CD4-positive, alpha-beta T cell (primary cell): Measurements from ENCODE around the gene ULK4. TPM values are rescaled to one million over a fixed set of nuclear protein-coding genes. Genes with fewer than 3 reads are reported as not detected.

Source experiments
- ATAC-seq: fragments of 200-7000 bp; cut with Tn5 transposase; one replicate; pipeline ENCODE4 v1.10.0; 2022; ENCODE audit warnings: mild to moderate bottlenecking; ENCODE audit not compliant: poor library complexity
- CTCF ChIA-PET: fragments of 350-600 bp; sonication (Branson Sonifier 250); formaldehyde crosslinking; loops from one replicate; lab custom pipeline; 2021; ENCODE audit warnings: antibody characterized with exemption, inconsistent platforms; lab: Charles Lee
- POLR2A ChIA-PET: fragments of 350-600 bp; sonication (Branson Sonifier 250); formaldehyde crosslinking; loops from one replicate; lab custom pipeline; 2021; ENCODE audit warnings: antibody characterized with exemption, inconsistent platforms; lab: Charles Lee
- DNase-seq, 14 experiments: peaks; one replicate each; pipeline ENCODE4 v3.0.0-alpha.2; 2013 to 2020; ENCODE audit warnings: mixed read lengths in 2 of 14
- H3K27ac ChIP-seq, 2 donors: one replicate each; pipeline versions ENCODE4 v1.5.1 to v1.7.0; 2013; ENCODE audit warnings: low read length in 2 of 2, low read depth in 1 of 2, mild to moderate bottlenecking in 1 of 2
- H3K27me3 ChIP-seq, 2 experiments: 1 replicate in 1 of 2; 2 replicates in 1 of 2; pipeline versions ENCODE4 v1.6.1 to v1.7.0; 2013; ENCODE audit warnings: low read length in 2 of 2, control low read depth in 1 of 2, mild to moderate bottlenecking in 1 of 2, moderate library complexity in 1 of 2; ENCODE audit not compliant: insufficient read depth in 2 of 2, control insufficient read depth in 1 of 2
- H3K36me3 ChIP-seq: one replicate; pipeline ENCODE4 v1.6.1; 2013; ENCODE audit warnings: low read length, control low read depth; ENCODE audit not compliant: insufficient read depth
- H3K4me1 ChIP-seq: one replicate; pipeline ENCODE4 v1.6.1; 2013; ENCODE audit warnings: low read length, control low read depth; ENCODE audit not compliant: insufficient read depth
- H3K4me3 ChIP-seq: one replicate; pipeline ENCODE4 v1.5.1; 2013; ENCODE audit warnings: mild to moderate bottlenecking, low read length, moderate library complexity
- H3K9me3 ChIP-seq, 2 experiments: 1 replicate in 1 of 2; 2 replicates in 1 of 2; pipeline versions ENCODE4 v1.6.1 to v1.7.0; 2013; ENCODE audit warnings: low read length in 2 of 2, mild to moderate bottlenecking in 2 of 2, control low read depth in 1 of 2, moderate library complexity in 1 of 2; ENCODE audit not compliant: control insufficient read depth in 1 of 2, insufficient read depth in 1 of 2
- H3K27ac Mint-ChIP-seq: one replicate; pipeline ENCODE4 v1.8.0; 2020; ENCODE audit warnings: mixed read lengths
- H3K27me3 Mint-ChIP-seq: one replicate; pipeline ENCODE4 v1.8.0; 2021; ENCODE audit warnings: mixed read lengths
- H3K36me3 Mint-ChIP-seq: one replicate; pipeline ENCODE4 v1.8.0; 2021; ENCODE audit warnings: low read depth, mixed read lengths
- H3K4me1 Mint-ChIP-seq: one replicate; pipeline ENCODE4 v1.8.0; 2021; ENCODE audit warnings: low read depth, mixed read lengths
- H3K4me3 Mint-ChIP-seq: one replicate; pipeline ENCODE4 v1.8.0; 2020; ENCODE audit warnings: mild to moderate bottlenecking, mixed read lengths
- H3K9me3 Mint-ChIP-seq: one replicate; pipeline ENCODE4 v1.8.0; 2020; ENCODE audit warnings: mixed read lengths
- CTCF ChIP-seq: fragments of 200-600 bp; IDR thresholded peaks from one replicate; pipeline ENCODE4 v1.8.0; 2022; ENCODE audit warnings: antibody characterized with exemption, mild to moderate bottlenecking
- intact Hi-C, 2 experiments: fragments of 100-400 bp; cut with DNase I in 1 of 2; cut with micrococcal nuclease in 1 of 2; formaldehyde crosslinking; loops; one replicate each; pipeline versions ENCODE4 v1.15.1 to v1.9.0; 2023 to 2025; cut with DNase I, micrococcal nuclease
- total RNA-seq, 174 experiments: library from RNA in 2 of 174; stranded (reverse) in 2 of 174; gene quantifications; one replicate each; pipeline ENCODE4 v1.2.3 and lab custom pipeline; 2021 to 2026

Gene ULK4
- total RNA-seq, 2 experiments from 2014 or later: 23.8 to 28.6 TPM

GRCh38 chr3:41726891-41727290 lies 235.0 kb downstream of the ULK4 start:
- no peak for ATAC-seq
- CTCF ChIA-PET: no interaction called here
- no peak overlapping the region for H3K4me3 Mint-ChIP-seq
- POLR2A ChIA-PET: no interaction called here
- TF ChIP-seq CTCF: no peak
- DNase-seq: no peak
- no peaks in the 10 kb centered on the region for H3K9me3 ChIP-seq
- no peaks in the 10 kb centered on the region for H3K36me3 ChIP-seq
- H3K4me3 ChIP-seq: no peak overlapping the region
- peaks cover 44% of the 10 kb centered on the region for H3K36me3 Mint-ChIP-seq
- H3K27ac Mint-ChIP-seq: no peak overlapping the region
- intact Hi-C loops: no loop called here
- H3K27ac ChIP-seq: no peak overlapping the region
- H3K27me3 ChIP-seq: no peaks in the 10 kb centered on the region
- peaks cover 12% of the 10 kb centered on the region for H3K9me3 Mint-ChIP-seq
- H3K4me1 Mint-ChIP-seq: no peaks in the 10 kb centered on the region
- no peaks in the 10 kb centered on the region for H3K27me3 Mint-ChIP-seq
- H3K4me1 ChIP-seq: no peaks in the 10 kb centered on the region

GRCh38 chr3:41717641-41718040 lies 244.3 kb downstream of the ULK4 start:
- Mint-ChIP-seq H3K27me3 (no peaks in the 10 kb centered on the region), H3K4me3 (no peak overlapping the region), H3K27ac (no peak overlapping the region), H3K9me3 (no peaks in the 10 kb centered on the region), H3K36me3 (peaks cover 14% of the 10 kb centered on the region), H3K4me1 (no peaks in the 10 kb centered on the region)
- Histone ChIP-seq H3K27ac (no peak overlapping the region), H3K36me3 (no peaks in the 10 kb centered on the region), H3K4me1 (no peaks in the 10 kb centered on the region), H3K27me3 (no peaks in the 10 kb centered on the region), H3K4me3 (no peak overlapping the region), H3K9me3 (no peaks in the 10 kb centered on the region)
- DNase-seq (no peak), ATAC-seq (no peak)
- ChIA-PET POLR2A (no interaction called here), CTCF (no interaction called here)
- no peak for TF ChIP-seq CTCF
- intact Hi-C loops: no loop called here

GRCh38 chr3:41716471-41716870 lies 245.4 kb downstream of the ULK4 start:
- no peak for DNase-seq
- H3K27ac ChIP-seq: no peak overlapping the region
- Mint-ChIP-seq H3K27ac (no peak overlapping the region), H3K36me3 (peaks cover 14% of the 10 kb centered on the region), H3K4me3 (no peak overlapping the region), H3K27me3 (no peaks in the 10 kb centered on the region), H3K9me3 (no peaks in the 10 kb centered on the region), H3K4me1 (no peaks in the 10 kb centered on the region)
- ATAC-seq: no peak
- no peaks in the 10 kb centered on the region for H3K9me3 ChIP-seq
- TF ChIP-seq CTCF: no peak
- H3K4me1 ChIP-seq: no peaks in the 10 kb centered on the region
- intact Hi-C loops: no loop called here
- no peaks in the 10 kb centered on the region for H3K27me3 ChIP-seq
- POLR2A ChIA-PET: no interaction called here
- CTCF ChIA-PET: no interaction called here
- H3K4me3 ChIP-seq: no peak overlapping the region
- no peaks in the 10 kb centered on the region for H3K36me3 ChIP-seq
